GM18868 (cell line): ENCODE measurements around the gene SYCP1.
"Not testable (repeated sequence)": the region's sequence is repeated elsewhere in the genome, so short reads cannot be mapped to it uniquely, and the experiment has no call there.

Source experiments
- ATAC-seq: cut with Tn5 transposase; IDR thresholded peaks from one replicate; pipeline ENCODE4 v1.9.1; 2021; ENCODE audit warnings: mild to moderate bottlenecking, moderate library complexity; ENCODE audit not compliant: unreplicated experiment

SYCP1 gene

DNA sequence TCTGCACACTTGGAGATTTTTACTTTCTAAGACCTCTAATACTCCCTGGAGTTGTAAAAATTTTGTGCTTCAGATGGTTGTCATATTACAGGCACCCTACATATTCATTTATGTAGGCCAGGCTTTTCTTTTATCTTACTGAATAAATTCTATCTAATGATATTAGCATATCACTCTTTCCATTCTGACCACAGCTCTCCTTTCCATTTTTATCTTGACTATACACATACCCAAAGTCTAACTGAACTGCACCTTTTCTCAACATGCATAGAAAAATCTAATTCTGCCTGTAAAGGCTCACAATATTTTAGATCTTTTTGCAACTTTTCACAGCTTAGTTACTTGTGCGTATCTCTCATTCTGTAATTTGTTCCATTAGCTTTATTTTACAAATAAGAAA is 122.2 kb downstream of the SYCP1 start:
- ATAC-seq, result no peak

- peak; percentile 59 for ATAC-seq
Observed at GRCh38 chr1:114979278-114979891, 124.7 kb downstream of the SYCP1 start.

- no peak for ATAC-seq
Observed at GRCh38 chr1:114982251-114982650, 127.6 kb downstream of the SYCP1 start.

DNA sequence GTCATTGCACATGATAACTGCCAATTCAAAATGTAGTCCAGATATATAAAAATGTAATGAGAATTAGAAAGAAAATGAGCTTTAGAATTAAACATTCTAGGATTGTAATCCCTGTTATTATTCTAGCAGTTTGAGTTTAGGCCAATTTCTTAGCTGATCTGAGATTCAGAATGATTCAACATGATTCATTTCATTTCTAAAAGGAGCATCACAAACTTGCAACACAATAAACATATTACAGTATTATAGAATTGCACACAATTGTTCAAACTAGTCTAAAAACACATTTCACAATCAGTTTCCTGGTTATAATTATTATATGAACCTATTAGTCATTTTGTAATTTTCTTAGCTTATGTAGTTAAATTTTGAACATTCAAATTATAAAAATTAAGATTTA is 131.6 kb downstream of the SYCP1 start:
- ATAC-seq, result no peak

DNA sequence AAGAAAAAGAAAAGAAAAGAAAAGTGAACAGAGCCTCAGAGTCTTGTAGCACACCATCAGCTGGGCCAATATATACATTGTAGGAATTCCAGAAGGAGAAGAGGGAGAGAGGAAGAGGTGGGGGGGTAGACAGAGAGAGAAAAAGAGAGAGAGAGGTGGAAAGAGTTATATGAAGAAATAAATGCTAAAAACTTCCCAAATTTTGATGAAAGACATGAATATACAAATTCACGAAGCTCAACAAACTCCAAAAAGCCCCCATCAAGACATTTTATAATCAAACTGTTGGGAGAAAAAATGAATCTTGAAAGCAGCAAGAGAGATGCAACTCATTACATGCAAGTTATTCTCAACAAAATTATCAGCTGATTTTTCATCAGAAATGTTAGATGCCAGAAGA is 133.4 kb downstream of the SYCP1 start:
- no peak for ATAC-seq

- ATAC-seq, result no peak
Observed at GRCh38 chr1:114997510-114998289, 143.0 kb downstream of the SYCP1 start.

GRCh38 chr1:115006191-115006590 is 151.5 kb downstream of the SYCP1 start:
- ATAC-seq, result no peak

DNA sequence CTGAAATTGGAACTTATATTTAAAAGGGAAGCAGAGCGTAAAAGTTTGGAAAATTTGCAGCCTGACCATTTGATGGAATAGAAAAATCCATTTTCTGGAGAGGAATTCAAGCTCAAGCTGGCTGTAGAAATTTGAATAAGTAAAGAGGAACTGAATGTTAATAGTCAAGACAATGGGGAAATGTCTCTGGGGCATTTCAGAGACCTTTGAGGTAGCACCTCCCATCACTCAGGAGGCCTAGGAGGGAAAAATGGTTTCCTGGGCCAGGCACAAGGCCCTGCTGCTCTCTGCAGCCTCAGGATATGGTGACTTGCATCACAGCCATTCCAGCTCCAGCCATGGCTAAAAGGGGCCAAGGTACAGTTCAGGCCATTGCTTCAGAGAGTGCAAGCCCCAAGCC is 157.3 kb downstream of the SYCP1 start:
- no peak for ATAC-seq

- ATAC-seq, result no peak
Observed at GRCh38 chr1:115012434-115012833, 157.8 kb downstream of the SYCP1 start.

DNA sequence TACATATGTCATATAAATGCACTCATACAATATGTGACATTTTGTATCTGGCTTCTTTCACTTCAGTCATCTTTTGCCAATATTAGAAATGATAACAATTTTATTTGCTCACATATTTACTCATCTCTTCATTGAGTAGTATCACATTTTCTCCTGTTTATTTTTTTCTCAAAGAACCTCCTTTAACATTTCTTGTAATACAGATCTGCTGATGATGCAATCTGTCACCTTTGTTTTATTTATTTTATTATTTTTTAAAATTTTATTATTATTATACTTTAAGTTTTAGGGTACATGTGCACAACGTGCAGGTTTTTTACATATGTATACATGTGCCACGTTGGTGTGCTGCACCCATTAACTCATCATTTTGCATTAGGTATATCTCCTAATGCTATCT is 159.1 kb downstream of the SYCP1 start:
- no peak for ATAC-seq

- ATAC-seq, result not testable (repeated sequence)
Observed at GRCh38 chr1:115019549-115019948, 164.9 kb downstream of the SYCP1 start.

GRCh38 chr1:115021145-115021544 is 166.5 kb downstream of the SYCP1 start:
- ATAC-seq, result no peak

DNA sequence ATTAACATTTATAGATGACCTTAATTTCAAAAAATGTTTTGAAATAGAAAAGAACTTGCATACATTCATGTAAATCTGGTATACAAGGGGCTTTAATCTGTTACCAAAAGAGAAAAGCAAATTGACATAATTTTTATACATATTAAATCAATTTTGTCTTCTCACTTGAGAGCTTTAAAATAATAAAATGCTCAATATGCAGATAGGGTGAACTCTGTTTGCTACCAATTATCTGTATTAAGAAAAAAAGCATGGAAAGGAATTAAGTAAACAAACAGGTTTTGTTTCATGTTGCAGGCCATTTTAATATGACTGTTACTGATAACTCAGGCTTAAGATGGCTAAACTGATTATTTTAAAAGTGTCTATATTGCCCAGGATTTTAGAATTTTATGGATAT is 168.9 kb downstream of the SYCP1 start:
- ATAC-seq, result no peak

GRCh38 chr1:115029526-115029925 is 174.9 kb downstream of the SYCP1 start, which contains the start of gene TSHB:
Gene TSHB (plus strand): TSS chr1:115029826. CDS start chr1:115033363, 3,537 bp downstream.
- no peak for ATAC-seq

DNA sequence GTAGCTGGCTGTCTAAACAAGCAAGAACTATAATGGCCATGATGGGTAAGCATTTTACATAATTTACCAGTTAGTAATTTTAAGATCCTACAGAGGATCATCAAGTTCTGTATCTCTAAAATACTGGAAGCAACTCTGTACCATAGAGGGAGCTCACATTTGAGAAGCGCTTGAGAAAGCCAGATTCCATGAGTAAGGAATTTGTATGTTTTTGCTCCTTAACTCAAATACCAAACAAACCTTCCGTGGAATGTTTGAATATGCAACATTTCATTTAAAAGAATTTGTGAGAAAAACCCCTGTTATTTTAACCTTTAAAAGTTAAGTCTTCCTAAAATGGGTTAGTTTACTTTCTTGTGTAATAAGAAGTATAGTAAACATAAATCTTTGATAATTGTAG is 176.9 kb downstream of the SYCP1 start:
- no peak for ATAC-seq

DNA sequence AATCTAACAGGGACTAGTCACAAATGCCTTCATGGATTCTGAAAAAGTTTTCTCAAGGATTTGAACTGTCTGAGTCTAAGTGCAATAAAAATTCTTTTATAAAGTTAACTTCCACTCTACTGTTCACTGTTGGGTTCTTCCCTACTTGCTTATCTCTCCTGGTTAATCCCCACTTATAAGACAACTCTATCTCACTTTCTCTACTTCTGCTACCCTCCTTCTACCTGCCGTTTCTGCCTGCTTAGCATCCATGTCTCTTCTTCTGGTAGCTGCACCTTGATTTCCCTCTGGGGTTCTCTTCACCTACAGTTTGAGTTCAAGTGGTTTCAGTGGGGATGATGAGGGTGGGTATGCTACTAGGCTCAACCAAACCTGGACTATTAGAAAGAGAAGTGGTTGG is 181.0 kb downstream of the SYCP1 start:
- ATAC-seq, result no peak

DNA sequence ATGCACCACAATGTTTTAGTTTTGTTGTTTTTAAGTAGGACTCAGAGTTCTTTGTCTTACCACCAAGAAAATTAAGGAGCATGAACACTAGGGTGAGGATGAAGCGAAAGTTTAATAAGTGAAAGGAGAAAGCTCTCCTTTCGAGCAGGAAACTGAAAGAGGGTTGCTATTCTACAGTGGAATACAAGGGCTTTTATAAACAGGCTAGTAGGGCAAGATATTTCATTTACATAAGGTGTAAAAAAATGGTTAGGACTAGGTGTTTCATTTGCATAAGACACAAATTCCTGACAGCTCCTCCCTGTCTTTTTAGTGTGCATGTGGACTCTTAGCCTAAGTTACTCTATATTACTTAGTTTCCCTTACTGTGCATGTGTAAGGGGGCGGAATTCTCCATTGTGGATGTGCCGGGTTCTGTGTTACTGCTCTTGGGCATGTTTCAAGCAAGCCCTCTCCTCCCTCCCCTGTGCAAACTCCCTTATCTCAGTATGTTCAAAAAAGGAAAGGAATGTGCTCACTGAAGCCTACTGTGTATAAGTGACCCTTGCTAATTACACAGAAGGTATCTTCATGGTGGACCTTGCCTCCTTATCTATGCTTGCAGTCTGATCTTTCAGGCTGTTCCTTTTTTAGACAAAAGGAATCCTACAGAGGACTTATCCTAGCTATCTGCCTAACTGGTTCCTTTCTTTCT is 182.3 kb downstream of the SYCP1 start:
- ATAC-seq, result no peak

GRCh38 chr1:115040501-115040900 is 185.8 kb downstream of the SYCP1 start:
- ATAC-seq, result no peak

DNA sequence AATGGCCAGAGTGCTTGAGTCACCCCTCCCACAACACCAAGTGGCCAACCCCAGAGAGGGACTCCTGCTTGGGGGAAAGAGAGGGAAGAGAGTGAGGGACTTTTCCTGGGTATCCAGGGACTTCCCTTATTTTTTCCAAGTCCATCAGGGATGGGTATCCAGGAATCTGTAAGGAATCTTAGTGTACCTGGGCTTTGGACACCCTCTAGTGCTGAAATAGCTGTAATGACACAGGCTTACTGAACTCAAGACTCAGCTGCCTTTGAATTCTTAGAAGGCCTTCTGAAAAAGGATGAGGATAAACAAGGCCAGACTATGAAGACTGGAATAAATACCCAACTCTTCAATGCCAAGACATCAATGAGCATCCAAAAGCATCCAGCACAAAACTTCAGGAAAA is 187.0 kb downstream of the SYCP1 start:
- no peak for ATAC-seq
